SK-N-MC (cell line): Measurements from ENCODE around the gene NXPH2.

Experiments
- EZH2 ChIP-seq: fragments of 200-600 bp; sonication (generic); IDR thresholded peaks from one replicate; pipeline ENCODE4 v1.6.1; 2017; ENCODE audit warnings: antibody characterized with exemption
- POLR2AphosphoS5 ChIP-seq: IDR thresholded peaks from 2 replicates; pipeline ENCODE4 v1.6.1; 2012; ENCODE audit warnings: mild to moderate bottlenecking, low read depth, low read length, borderline replicate concordance

DNA sequence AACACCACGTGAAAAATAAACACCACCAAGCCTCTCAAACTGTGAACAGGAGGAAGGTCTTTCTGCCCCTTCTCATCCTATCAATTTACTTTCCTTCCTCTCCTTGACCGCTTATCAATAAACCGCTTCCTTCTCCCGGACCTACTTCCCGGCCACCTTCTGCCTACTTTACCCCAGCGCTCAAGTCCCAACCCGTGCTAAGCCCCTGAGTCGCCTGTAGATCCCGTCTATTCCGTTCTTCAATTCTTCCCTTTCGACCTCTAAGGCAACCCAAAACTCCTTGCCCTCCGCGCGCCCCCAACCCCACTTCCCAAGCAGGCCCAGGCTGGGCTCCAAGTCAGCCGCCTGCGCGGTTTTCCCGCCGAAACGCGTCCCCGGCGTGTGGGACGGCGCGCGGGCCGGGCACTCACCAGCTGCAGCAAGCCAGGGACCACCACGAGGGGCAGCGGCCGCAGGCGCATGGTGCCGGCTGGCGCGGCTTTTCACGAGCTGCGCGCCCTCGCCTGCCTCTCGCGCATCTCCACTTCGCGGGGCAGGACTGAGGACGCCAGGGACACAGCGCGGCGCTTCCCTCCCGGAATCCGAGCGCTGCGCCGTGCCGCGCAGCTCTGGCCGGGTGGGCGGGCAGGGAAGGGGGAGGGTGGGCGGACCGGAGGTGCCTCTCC lies at the start of gene NXPH2:
- TF ChIP-seq POLR2AphosphoS5 = no peak
- no peak for TF ChIP-seq EZH2
